Stimulated activated CD4-positive, alpha-beta T cell treated with anti-CD3 and anti-CD28 coated beads, Interleukin-15, amount 100 ng/mL, for 48 hours (primary cell): ENCODE results near the gene OR51F1.
"Not testable (repeated sequence)": the region's sequence is repeated elsewhere in the genome, so short reads cannot be mapped to it uniquely, and the experiment has no call there.

Source experiments
- DNase-seq, 2 donors: peaks; one replicate each; pipeline ENCODE4 v3.0.0-alpha.2; 2020; ENCODE audit warnings: low read depth in 2 of 2

Gene OR51F1

GRCh38 chr11:4769838-4770237 is at the start of gene OR51F1:
OR51F1 (minus strand) TSS chr11:4769938; CDS start chr11:4769938, 0 bp downstream.
- DNase-seq, result no peak

GRCh38 chr11:4809246-4809645 is 39.5 kb upstream of the OR51F1 start:
- DNase-seq, result no peak

DNA sequence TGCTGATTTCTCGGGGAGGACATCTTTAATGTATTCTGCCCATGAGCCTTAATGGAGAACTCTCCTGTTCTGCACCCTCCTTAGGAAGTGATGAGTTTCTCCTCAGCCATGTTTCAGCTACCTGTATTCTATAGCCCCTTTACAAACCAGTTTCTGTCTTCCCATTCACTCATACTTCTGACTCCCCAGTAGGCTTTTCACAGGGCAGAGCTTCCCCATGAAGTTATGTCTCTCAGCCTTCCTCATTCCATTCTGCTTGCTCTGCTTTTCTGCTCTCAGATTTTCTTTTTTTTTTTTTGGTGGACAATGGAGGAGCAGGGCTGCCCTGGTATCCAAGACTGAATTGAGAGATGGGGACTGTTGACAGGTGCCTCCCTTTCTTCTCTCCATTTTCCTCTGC is 38.7 kb upstream of the OR51F1 start:
- no peak for DNase-seq

DNA sequence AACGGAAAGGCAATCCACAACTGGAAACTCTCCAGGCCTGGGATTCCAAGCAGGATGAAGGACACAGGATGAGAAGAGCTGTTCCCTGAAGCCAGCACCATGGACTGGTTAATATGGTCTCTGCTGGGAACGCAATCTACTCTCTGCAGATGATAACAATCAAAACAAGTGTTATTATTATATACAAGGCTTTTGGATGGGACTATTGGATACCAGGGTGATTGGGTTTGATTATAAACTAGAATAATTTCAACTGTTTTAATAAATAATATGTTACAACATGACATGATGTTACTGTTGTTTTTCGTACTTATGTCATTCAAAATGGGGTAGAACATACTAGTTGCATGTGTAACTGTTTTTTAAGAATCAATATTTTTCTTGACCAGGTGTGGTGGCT is 34.5 kb upstream of the OR51F1 start, which contains the start of gene OR52R1:
TSS of gene OR52R1 (minus strand) at position 101 of the 400 bp plus-strand sequence. CDS start at position 101, 0 bp downstream.
- DNase-seq, result no peak

DNA sequence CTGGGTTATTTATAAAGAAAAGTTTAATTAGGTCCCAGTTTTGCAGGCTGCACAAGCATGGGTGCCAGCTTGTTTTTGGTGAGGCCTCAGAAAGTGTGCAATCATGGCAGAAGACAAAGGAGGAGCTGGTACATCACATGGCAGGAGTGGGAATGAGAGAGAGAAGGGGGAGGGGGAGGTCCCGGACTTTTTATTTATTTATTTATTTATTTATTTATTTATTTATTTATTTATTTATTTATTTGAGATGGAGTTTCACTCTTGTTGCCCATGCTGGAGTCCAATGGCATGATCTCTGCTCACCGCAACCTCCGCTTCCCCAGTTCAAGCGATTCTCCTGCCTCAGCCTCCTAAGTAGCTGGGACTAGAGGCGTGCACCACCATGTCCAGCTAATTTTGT is 31.6 kb upstream of the OR51F1 start:
- not testable (repeated sequence) for DNase-seq

DNA sequence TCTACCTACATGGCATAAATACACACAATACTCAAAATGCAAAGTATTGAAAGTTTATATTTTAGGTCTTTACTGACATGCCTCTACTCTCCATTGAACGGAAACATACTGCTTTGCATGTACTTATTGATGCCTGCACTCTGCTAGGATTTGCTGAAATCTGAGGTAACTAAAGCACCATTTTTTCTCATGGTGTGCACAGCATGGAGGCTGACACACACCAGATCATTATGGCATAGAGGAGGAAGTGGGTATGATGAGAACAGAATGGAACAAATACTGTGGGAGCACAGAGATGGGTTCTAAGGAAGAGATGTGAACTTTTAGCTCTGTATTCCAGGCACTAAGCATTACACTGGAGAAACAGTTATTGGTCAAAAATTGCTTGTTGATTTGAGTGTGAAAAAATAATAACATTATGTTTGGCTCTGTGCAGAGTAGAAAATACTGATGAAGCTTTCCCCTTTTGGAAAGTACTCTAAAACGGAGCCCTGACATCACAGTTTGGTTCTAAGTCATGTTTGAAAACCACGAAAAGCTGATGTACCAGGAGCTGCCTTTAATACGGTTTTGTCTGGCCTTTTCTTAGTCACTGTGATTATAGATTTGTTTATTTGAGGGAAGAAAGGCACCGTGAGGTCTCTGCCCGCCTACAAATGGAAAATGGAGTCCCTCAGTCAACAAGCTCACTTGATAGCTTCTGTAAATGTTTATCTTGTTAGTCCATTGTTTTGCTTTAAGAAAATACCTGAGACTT is 28.9 kb upstream of the OR51F1 start:
- DNase-seq, result no peak

DNA sequence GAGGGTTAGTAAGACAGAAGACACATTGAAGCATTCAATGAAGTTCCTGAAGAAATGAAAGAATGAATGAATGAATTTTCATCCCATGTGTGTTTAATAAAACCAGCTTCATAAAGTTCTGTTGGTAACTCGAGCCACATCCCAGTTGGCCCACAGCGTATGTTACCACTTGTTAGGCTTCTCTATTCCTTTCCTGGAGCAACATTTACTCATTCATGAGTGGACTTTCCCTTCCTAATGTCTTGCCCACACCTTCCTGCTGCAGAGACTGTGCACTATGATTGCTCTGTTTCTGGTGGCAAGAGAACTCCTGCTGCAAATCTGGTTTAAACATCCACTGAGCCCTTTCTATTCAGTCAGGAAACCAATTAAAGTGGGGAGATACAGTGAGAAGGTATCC is 27.5 kb upstream of the OR51F1 start:
- DNase-seq, result no peak

DNA sequence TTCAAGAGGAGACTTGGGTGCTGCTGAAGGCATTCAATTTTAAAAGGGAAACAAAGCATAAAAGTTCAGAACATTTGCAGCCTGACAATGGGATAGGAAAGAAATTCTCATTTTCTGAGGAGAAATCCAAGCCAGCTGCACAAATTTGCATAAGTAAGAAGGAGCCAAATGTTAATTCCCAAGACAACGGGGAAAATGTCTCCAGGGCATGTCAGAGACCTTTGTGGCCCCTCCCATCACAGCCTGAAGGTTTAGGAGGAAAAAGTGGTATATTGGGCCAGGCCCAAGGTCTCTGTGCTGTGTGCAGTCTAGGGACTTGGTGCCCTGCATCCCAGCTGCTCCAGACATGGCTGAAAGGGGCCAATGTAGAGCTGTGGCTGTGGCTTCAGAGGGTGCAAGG is 12.7 kb upstream of the OR51F1 start:
- no peak for DNase-seq

- DNase-seq, result no peak
Observed at GRCh38 chr11:4768094-4768493, 1.6 kb downstream of the OR51F1 start.

GRCh38 chr11:4766420-4767043 is 3.2 kb downstream of the OR51F1 start:
- no peak for DNase-seq

GRCh38 chr11:4763096-4763495 is 6.6 kb downstream of the OR51F1 start:
- no peak for DNase-seq

- DNase-seq, result no peak
Observed at GRCh38 chr11:4751201-4751600, 18.5 kb downstream of the OR51F1 start.

- no peak for DNase-seq
Observed at GRCh38 chr11:4748438-4748837, 21.3 kb downstream of the OR51F1 start.

- DNase-seq, result no peak
Observed at GRCh38 chr11:4740735-4741134, 29.0 kb downstream of the OR51F1 start.

GRCh38 chr11:4727171-4727570 is 42.6 kb downstream of the OR51F1 start:
- DNase-seq, result no peak

DNA sequence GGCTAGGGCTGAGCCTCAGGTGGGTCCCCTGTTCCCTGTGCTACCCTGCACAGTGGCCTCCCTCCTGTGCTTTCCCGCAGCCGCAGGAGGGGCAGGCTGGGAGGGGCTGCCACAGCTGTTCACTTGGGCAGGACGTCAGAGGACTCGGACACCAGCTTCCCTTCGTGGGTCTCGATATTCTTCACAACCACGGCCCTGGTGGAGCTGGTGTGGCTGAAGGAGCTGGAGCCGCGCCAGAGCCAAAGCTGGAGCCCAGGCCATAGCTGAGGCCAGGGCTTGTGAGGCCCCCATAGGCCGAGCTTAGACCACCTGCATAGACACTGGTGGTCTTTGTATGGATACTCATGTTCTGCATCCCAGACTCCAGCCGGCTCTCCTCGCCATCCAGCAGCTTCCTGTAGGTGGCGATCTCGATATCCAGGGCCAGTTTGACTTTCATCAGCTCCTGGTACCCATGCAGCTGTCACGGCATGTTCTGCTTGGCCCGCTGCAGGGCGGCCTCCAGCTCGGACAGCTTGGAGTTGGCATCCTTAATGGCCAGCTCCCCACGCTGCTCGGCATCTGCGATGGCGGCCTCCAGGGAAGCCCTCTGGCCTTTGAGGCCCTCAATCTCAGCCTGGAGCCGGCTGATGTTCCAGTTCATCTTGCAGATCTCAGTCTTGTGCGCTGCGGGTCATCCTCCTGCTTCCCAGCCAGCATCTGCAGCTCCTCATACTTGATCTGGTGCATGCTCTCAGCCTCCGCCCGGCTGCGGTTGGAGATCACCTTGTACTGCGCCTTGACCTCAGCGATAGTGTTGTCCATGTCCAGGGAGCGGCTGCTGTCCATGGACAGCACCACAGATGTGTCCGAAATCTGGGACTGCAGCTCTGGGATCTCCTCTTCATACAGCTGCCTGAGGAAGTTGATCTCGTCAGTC is 46.9 kb downstream of the OR51F1 start:
- not testable (repeated sequence) for DNase-seq
